ENCODE data around the gene KMT2B.
"Not testable (repeated sequence)": the region's sequence is repeated elsewhere in the genome, so short reads cannot be mapped to it uniquely, and the experiment has no call there.

The KMT2B gene, protein sequence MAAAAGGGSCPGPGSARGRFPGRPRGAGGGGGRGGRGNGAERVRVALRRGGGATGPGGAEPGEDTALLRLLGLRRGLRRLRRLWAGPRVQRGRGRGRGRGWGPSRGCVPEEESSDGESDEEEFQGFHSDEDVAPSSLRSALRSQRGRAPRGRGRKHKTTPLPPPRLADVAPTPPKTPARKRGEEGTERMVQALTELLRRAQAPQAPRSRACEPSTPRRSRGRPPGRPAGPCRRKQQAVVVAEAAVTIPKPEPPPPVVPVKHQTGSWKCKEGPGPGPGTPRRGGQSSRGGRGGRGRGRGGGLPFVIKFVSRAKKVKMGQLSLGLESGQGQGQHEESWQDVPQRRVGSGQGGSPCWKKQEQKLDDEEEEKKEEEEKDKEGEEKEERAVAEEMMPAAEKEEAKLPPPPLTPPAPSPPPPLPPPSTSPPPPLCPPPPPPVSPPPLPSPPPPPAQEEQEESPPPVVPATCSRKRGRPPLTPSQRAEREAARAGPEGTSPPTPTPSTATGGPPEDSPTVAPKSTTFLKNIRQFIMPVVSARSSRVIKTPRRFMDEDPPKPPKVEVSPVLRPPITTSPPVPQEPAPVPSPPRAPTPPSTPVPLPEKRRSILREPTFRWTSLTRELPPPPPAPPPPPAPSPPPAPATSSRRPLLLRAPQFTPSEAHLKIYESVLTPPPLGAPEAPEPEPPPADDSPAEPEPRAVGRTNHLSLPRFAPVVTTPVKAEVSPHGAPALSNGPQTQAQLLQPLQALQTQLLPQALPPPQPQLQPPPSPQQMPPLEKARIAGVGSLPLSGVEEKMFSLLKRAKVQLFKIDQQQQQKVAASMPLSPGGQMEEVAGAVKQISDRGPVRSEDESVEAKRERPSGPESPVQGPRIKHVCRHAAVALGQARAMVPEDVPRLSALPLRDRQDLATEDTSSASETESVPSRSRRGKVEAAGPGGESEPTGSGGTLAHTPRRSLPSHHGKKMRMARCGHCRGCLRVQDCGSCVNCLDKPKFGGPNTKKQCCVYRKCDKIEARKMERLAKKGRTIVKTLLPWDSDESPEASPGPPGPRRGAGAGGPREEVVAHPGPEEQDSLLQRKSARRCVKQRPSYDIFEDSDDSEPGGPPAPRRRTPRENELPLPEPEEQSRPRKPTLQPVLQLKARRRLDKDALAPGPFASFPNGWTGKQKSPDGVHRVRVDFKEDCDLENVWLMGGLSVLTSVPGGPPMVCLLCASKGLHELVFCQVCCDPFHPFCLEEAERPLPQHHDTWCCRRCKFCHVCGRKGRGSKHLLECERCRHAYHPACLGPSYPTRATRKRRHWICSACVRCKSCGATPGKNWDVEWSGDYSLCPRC (N-terminal part only)

DNA sequence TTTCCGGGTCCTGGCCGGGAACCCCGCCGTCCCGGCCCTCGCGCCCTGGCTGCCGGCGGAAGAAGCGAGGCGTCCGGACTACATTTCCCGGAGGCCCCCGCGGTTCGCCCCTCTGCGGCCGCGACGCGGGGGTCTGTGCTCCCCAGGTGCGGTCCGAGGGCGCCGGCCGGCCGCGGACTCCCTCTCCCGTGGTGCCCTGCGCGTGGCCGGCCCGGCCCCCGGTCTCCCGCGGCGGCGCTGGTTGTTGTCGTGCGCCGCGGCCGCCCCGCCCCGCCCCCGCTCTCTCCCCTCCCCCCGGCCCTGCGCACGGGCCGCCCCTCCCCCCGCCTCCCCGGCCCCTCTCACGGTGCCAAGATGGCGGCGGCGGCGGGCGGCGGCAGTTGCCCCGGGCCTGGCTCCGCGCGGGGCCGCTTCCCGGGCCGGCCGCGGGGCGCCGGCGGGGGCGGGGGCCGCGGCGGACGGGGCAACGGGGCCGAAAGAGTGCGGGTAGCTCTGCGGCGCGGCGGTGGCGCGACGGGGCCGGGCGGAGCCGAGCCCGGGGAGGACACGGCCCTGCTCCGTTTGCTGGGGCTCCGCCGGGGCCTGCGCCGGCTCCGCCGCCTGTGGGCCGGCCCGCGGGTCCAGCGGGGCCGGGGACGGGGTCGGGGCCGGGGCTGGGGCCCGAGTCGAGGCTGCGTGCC, at the start of gene KMT2B:
TSS of gene KMT2B (plus strand) at position 339 of the 680 bp plus-strand sequence. CDS start at position 355, 16 bp downstream.
- Histone ChIP-seq H3K9me3 (ENCODE audit: control insufficient read depth, insufficient read depth, low read length) (no peaks in the 10 kb centered on the region), H3K4me1 (ENCODE audit: control insufficient read depth, insufficient read depth, low read length) (peaks cover 8% of the 10 kb centered on the region), H3K27ac (ENCODE audit: low read length) (no peak within 1 kb of the TSS), H3K4me3 (ENCODE audit: low read length) (peak within 1 kb of the TSS; percentile 89), H3K27me3 (ENCODE audit: control insufficient read depth, insufficient read depth, low read length) (no peaks in the 10 kb centered on the region), H3K36me3 (ENCODE audit: control insufficient read depth, insufficient read depth, low read length) (peaks cover 19% of the 10 kb centered on the region)
- no peak for DNase-seq (ENCODE audit: low read depth, low spot score)
- WGBS (ENCODE audit: insufficient coverage, insufficient read length) = no CpG with 5 or more reads among the region's 109 CpGs

DNA sequence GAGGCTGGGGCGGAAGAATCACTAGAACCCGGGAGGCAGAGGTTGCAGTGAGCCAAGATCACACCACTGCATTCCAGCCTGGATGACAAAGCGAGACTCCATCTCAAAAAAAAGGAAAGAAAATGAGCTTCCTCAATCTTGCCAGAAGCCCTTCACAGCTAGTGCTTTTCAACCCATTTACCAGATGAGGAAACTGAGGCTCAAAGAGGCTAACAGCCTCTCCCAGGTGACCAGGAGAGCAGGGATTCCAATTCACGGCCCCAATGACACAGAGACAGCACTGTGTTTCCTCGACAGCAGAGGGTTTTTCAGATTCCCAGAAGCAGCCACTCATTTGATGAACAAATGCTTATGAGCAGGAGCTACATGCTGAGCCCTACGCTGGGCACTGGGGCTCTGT, 48.2 kb upstream of the KMT2B start:
- no peaks in the 10 kb centered on the region for H3K27me3 ChIP-seq (ENCODE audit: control insufficient read depth, insufficient read depth, low read length)
- no peak overlapping the region for H3K27ac ChIP-seq (ENCODE audit: low read length)
- H3K4me1 ChIP-seq (ENCODE audit: control insufficient read depth, insufficient read depth, low read length) = no peaks in the 10 kb centered on the region
- no CpG with 5 or more reads among the region's 6 CpGs for WGBS (ENCODE audit: insufficient coverage, insufficient read length)
- H3K36me3 ChIP-seq (ENCODE audit: control insufficient read depth, insufficient read depth, low read length) = no peaks in the 10 kb centered on the region
- H3K9me3 ChIP-seq (ENCODE audit: control insufficient read depth, insufficient read depth, low read length) = no peaks in the 10 kb centered on the region
- DNase-seq (ENCODE audit: low read depth, low spot score) = no peak
- no peak overlapping the region for H3K4me3 ChIP-seq (ENCODE audit: low read length)

DNA sequence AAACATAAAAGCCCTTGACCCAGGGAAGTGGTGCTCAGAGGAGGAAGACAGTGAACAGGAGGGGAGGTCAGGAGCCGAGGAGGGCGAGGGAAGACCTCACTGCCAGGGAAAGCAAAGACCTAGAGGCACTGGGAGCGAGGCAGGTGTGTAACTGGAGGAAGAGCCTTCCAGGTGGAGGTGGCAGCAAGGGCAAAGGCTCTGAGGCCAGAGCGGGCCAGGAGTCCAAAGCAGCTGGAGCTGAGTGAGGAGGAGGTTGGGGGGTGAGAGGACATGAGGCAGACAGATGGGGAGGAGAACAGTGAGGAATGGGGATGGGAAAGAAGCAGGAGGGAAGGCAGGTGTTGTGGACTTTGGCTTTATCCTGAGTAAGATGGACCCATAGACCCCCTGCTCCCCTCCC, 47.8 kb upstream of the KMT2B start:
- no peak overlapping the region for H3K27ac ChIP-seq (ENCODE audit: low read length)
- H3K4me3 ChIP-seq (ENCODE audit: low read length) = no peak overlapping the region
- no peaks in the 10 kb centered on the region for H3K36me3 ChIP-seq (ENCODE audit: control insufficient read depth, insufficient read depth, low read length)
- no peaks in the 10 kb centered on the region for H3K27me3 ChIP-seq (ENCODE audit: control insufficient read depth, insufficient read depth, low read length)
- no CpG with 5 or more reads among the region's 4 CpGs for WGBS (ENCODE audit: insufficient coverage, insufficient read length)
- no peaks in the 10 kb centered on the region for H3K9me3 ChIP-seq (ENCODE audit: control insufficient read depth, insufficient read depth, low read length)
- no peak for DNase-seq (ENCODE audit: low read depth, low spot score)
- no peaks in the 10 kb centered on the region for H3K4me1 ChIP-seq (ENCODE audit: control insufficient read depth, insufficient read depth, low read length)

DNA sequence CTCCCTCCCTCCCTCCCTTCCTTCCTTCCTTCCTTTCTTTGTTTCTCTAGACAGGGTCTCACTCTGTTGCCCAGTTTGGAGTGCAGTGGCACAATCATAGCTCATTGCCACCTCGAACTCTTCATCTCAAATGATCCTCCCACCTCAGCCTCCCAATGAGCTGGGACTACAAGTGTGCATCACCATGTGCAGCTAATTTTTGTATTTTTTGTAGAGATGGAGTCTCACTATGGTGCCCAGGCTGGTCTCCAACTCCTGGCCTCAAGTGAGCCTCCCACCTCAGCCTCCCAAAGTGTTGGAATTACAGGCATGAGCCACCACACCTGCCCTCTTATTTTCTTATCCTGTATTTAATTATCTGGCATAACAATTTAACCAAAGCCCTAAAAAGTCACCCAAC, 47.1 kb upstream of the KMT2B start:
- Histone ChIP-seq H3K27me3 (ENCODE audit: control insufficient read depth, insufficient read depth, low read length) (no peaks in the 10 kb centered on the region), H3K36me3 (ENCODE audit: control insufficient read depth, insufficient read depth, low read length) (no peaks in the 10 kb centered on the region), H3K9me3 (ENCODE audit: control insufficient read depth, insufficient read depth, low read length) (no peaks in the 10 kb centered on the region), H3K4me1 (ENCODE audit: control insufficient read depth, insufficient read depth, low read length) (no peaks in the 10 kb centered on the region), H3K4me3 (ENCODE audit: low read length) (no peak overlapping the region), H3K27ac (ENCODE audit: low read length) (no peak overlapping the region)
- no CpG with 5 or more reads among the region's 1 CpG for WGBS (ENCODE audit: insufficient coverage, insufficient read length)
- DNase-seq (ENCODE audit: low read depth, low spot score) = no peak

DNA sequence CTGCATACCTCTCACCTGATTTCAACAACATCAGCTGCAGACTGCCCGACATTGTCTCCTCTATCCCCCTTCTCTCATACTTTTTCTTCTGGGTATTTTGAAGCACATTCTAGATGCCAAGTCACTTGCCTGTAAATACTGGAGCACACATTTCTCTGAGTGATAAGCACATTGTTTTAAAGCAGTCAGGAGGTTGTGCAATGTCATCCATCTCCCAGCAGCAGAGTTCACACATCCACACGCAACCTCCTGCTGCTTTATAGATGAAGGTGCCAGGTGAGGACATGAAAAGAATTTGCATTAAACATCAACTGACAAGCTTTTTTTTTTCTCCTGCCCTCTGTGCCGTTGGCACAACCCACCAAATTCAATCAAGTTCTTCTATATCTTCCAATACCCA, 46.0 kb upstream of the KMT2B start:
- no peak for DNase-seq (ENCODE audit: low read depth, low spot score)
- Histone ChIP-seq H3K4me1 (ENCODE audit: control insufficient read depth, insufficient read depth, low read length) (no peaks in the 10 kb centered on the region), H3K27me3 (ENCODE audit: control insufficient read depth, insufficient read depth, low read length) (no peaks in the 10 kb centered on the region), H3K4me3 (ENCODE audit: low read length) (no peak overlapping the region), H3K9me3 (ENCODE audit: control insufficient read depth, insufficient read depth, low read length) (no peaks in the 10 kb centered on the region), H3K36me3 (ENCODE audit: control insufficient read depth, insufficient read depth, low read length) (no peaks in the 10 kb centered on the region), H3K27ac (ENCODE audit: low read length) (no peak overlapping the region)
- WGBS (ENCODE audit: insufficient coverage, insufficient read length) = no CpG with 5 or more reads among the region's 3 CpGs

DNA sequence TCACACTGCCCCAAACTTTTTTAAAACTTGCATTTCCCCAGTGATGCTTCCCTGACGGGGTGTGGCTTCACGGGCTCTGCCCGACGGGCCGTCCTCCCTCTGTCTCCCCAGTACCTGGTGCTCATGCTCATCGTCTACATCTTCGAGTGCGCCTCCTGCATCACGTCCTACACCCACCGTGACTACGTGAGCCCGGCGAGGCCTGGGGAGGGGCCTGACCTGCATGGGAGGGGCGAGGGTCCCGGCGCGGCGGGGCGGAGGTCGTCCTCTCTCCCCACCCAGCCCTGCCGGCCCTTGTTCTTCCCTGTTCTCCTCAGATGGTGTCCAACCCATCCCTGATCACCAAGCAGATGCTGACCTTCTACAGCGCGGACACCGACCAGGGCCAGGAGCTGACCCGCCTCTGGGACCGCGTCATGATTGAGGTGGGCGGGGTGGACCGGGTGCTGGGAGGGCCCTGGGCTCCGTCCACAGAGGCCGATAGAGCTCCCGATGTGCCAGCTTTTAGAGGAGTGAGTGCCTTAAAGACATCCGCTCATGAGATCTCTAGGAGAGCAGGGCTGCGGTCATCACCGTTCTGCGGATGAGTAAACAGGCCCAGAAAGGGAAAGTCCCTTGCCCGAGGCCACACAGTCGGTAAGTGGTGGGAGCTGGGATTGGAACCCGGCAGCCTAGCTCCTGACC, 44.5 kb upstream of the KMT2B start:
- DNase-seq (ENCODE audit: low read depth, low spot score) = peak; percentile 37
- H3K27me3 ChIP-seq (ENCODE audit: control insufficient read depth, insufficient read depth, low read length) = no peaks in the 10 kb centered on the region
- no peak overlapping the region for H3K27ac ChIP-seq (ENCODE audit: low read length)
- no CpG with 5 or more reads among the region's 39 CpGs for WGBS (ENCODE audit: insufficient coverage, insufficient read length)
- no peaks in the 10 kb centered on the region for H3K4me1 ChIP-seq (ENCODE audit: control insufficient read depth, insufficient read depth, low read length)
- H3K36me3 ChIP-seq (ENCODE audit: control insufficient read depth, insufficient read depth, low read length) = no peaks in the 10 kb centered on the region
- no peaks in the 10 kb centered on the region for H3K9me3 ChIP-seq (ENCODE audit: control insufficient read depth, insufficient read depth, low read length)
- peak overlapping the region; percentile 74 for H3K4me3 ChIP-seq (ENCODE audit: low read length)

DNA sequence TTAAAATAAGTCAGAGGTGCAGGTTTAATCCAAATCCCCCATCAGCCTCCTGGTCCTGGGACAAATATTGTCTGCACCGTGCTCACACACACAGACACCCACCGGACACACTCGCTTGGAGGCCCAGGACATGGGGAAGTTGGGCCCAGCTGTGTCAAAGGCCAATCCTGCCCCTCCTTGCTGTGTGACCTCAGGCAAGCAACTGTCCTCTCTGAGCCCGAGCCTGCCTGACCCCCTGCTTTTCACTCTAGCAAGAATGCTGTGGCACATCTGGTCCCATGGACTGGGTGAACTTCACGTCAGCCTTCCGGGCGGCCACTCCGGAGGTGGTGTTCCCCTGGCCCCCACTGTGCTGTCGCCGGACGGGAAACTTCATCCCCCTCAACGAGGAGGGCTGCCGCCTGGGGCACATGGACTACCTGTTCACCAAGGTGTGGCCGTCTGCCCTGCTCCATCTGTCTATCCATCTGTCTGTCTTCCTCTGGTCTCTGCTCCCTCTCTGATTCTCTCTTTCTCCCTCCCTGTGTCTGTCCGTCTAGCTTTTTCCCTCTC, 42.1 kb upstream of the KMT2B start:
- DNase-seq (ENCODE audit: low read depth, low spot score) = no peak
- no peaks in the 10 kb centered on the region for H3K4me1 ChIP-seq (ENCODE audit: control insufficient read depth, insufficient read depth, low read length)
- WGBS (ENCODE audit: insufficient coverage, insufficient read length) = no CpG with 5 or more reads among the region's 15 CpGs
- no peaks in the 10 kb centered on the region for H3K9me3 ChIP-seq (ENCODE audit: control insufficient read depth, insufficient read depth, low read length)
- H3K27me3 ChIP-seq (ENCODE audit: control insufficient read depth, insufficient read depth, low read length) = no peaks in the 10 kb centered on the region
- H3K4me3 ChIP-seq (ENCODE audit: low read length) = no peak overlapping the region
- no peaks in the 10 kb centered on the region for H3K36me3 ChIP-seq (ENCODE audit: control insufficient read depth, insufficient read depth, low read length)
- no peak overlapping the region for H3K27ac ChIP-seq (ENCODE audit: low read length)

DNA sequence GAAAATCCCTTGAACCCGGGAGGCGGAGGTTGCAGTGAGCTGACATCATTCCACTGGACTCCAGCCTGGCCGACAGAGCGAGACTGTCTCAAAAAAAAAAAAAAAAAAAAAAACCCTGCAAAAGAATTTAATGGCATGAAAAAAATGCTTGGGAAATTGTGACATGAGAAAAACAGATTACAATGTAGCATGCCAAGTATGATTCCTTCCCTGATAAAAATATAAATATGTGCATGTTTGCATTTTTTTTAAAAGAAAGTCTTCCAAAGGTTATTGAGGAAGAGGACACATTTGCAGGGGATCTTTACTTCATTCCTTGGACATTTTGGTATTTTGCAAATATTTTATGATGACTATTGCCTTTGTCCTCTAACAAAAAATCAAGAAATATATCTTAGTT, 28.0 kb upstream of the KMT2B start:
- H3K4me3 ChIP-seq (ENCODE audit: low read length) = no peak overlapping the region
- DNase-seq (ENCODE audit: low read depth, low spot score) = no peak
- H3K9me3 ChIP-seq (ENCODE audit: control insufficient read depth, insufficient read depth, low read length) = no peaks in the 10 kb centered on the region
- no peaks in the 10 kb centered on the region for H3K27me3 ChIP-seq (ENCODE audit: control insufficient read depth, insufficient read depth, low read length)
- H3K27ac ChIP-seq (ENCODE audit: low read length) = no peak overlapping the region
- WGBS (ENCODE audit: insufficient coverage, insufficient read length) = no CpG with 5 or more reads among the region's 4 CpGs
- no peaks in the 10 kb centered on the region for H3K36me3 ChIP-seq (ENCODE audit: control insufficient read depth, insufficient read depth, low read length)
- H3K4me1 ChIP-seq (ENCODE audit: control insufficient read depth, insufficient read depth, low read length) = no peaks in the 10 kb centered on the region

DNA sequence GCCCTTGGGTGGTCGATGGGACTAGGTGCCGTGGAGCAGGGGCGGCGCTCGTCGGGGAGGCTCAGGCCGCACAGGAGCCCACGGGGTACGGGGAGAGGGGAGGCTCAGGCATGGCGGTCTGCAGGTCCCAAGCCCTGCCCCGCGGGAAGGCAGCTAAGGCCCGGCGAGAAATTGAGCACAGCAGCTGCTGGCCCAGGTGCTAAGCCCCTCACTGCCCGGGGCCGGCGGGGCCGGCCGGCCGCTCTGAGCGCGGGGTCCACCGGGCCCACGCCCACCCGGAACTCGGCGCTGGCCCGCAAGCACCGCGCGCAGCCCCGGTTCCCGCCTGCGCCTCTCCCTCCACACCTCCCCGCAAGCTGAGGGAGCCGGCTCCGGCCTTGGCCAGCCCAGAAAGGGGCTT, 26.7 kb upstream of the KMT2B start:
- not testable (repeated sequence) for H3K36me3 ChIP-seq (ENCODE audit: control insufficient read depth, insufficient read depth, low read length); DNase-seq (ENCODE audit: low read depth, low spot score); H3K27ac ChIP-seq (ENCODE audit: low read length); H3K4me3 ChIP-seq (ENCODE audit: low read length); H3K4me1 ChIP-seq (ENCODE audit: control insufficient read depth, insufficient read depth, low read length); H3K27me3 ChIP-seq (ENCODE audit: control insufficient read depth, insufficient read depth, low read length); H3K9me3 ChIP-seq (ENCODE audit: control insufficient read depth, insufficient read depth, low read length)
- WGBS (ENCODE audit: insufficient coverage, insufficient read length) = no CpG with 5 or more reads among the region's 37 CpGs
